Head of caudate nucleus (tissue), 42 donors: ENCODE results near the gene PDXP.

ENCODE experiments used
- DNase-seq, 42 donors: peaks; one replicate each; pipeline versions ENCODE4 v3.0.0 to v3.0.0-alpha.2; 2020 to 2021; ENCODE audit warnings: mixed read lengths in 7 of 42
- intact Hi-C: fragments of 100-400 bp; cut with DNase I; formaldehyde crosslinking; loops from one replicate; pipeline ENCODE4 v1.15.0; 2022

Gene PDXP

GRCh38 chr22:37664249-37665101, 6.0 kb downstream of the PDXP start:
- intact Hi-C loops = loop anchor here (10.0 kb wide), 1 partner anchor 140 kb away; the partner anchor contains the start of gene GCAT
- peak in 41 of 42 donors; percentile 50 to 92 (median 81) for DNase-seq

GRCh38 chr22:37665487-37665886, 7.0 kb downstream of the PDXP start:
- DNase-seq = no peak
- intact Hi-C loops = loop anchor here (10.0 kb wide), 1 partner anchor 139 kb away; the partner anchor contains the start of gene GCAT

GRCh38 chr22:37669586-37669985, 11.1 kb downstream of the PDXP start:
- intact Hi-C loops = loop anchor here (10.0 kb wide), 1 partner anchor 135 kb away; the partner anchor contains the start of gene GCAT

DNA sequence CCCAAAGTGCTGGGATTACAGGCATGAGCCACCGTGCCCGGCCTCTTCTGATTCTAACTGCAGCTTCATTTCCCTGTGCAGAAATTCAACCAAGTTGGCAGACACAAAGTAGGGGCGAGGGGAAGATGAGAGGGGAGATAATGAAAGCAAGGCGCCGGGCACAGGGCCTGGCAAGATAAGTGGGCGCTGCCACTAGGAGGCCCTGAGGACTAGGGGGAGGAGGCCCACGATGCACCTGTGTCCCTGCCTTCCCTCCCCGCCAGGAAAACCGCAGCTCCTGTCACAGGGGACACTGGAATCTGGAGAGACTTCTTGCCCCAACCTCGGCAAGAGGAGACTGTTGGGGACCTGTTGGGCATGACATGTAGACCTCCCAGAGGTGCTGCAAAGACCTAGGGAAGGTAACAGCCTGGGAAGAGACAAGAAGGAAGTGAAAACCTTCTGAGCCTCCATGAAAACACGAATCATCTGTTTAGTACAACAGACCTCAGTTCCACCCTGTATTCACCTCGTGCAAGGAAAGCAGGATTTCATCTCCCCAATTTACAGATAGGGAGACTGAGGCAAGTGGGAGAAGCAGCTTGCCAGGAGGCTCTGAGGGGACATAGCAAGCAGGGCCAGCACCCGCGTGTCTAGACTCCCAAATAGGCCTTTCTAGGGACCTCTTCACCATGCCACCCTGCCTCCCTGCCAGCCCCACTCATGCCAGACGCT, 13.8 kb downstream of the PDXP start:
- DNase-seq = no peak
- intact Hi-C loops = no loop called here

More at GRCh38 chr22:37669586-37669985, 11.1 kb downstream of the PDXP start:
- DNase-seq = peak in 2 of 42 donors; percentile 31 to 57

DNA sequence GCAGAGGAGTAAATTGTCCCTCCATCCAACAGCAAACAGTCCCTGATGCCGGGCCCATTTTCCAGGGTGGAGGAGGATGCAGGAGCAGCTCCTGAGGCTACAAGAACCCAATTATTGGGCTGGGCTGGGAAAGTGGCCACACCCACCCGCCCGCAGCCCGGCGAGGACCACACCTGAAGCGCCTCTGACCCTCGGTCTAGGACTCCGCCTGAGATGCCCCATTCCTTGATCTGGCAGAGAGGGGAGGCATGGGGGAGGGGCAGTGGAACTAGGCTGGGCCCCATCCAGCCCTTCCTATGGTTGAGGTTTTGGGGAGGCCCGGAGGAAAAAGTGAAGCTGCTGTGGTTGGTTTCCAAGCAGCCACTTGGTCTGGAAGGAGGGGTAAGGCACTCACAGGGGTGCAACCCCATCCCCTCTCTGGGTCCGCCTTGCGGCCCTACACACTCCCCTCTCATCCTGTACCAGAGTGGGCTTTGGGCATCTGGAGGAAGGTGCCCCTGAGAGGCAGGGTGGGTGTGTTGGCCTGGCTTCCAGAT, 14.5 kb downstream of the PDXP start:
- no peak for DNase-seq
- intact Hi-C loops = no loop called here

DNA sequence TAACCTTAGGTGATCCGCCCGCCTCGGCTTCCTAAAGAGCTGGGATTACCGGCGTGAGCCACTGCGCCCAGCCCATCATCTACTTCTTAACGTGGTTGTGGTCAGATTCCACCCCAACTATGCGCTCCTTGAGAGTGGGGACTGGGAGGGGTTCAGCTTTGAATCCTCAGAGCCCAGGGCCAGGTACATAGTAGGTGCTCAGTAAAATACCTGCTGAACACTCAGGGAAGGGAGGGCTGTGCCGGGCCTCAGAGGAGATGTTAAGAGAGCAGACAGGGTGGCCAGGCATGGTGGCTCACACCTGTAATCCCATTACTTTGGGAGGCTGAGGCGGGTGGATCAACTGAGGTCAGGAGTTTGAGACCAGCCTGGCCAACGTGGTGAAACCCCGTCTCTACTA, 15.7 kb downstream of the PDXP start:
- DNase-seq = no peak
- intact Hi-C loops = no loop called here

DNA sequence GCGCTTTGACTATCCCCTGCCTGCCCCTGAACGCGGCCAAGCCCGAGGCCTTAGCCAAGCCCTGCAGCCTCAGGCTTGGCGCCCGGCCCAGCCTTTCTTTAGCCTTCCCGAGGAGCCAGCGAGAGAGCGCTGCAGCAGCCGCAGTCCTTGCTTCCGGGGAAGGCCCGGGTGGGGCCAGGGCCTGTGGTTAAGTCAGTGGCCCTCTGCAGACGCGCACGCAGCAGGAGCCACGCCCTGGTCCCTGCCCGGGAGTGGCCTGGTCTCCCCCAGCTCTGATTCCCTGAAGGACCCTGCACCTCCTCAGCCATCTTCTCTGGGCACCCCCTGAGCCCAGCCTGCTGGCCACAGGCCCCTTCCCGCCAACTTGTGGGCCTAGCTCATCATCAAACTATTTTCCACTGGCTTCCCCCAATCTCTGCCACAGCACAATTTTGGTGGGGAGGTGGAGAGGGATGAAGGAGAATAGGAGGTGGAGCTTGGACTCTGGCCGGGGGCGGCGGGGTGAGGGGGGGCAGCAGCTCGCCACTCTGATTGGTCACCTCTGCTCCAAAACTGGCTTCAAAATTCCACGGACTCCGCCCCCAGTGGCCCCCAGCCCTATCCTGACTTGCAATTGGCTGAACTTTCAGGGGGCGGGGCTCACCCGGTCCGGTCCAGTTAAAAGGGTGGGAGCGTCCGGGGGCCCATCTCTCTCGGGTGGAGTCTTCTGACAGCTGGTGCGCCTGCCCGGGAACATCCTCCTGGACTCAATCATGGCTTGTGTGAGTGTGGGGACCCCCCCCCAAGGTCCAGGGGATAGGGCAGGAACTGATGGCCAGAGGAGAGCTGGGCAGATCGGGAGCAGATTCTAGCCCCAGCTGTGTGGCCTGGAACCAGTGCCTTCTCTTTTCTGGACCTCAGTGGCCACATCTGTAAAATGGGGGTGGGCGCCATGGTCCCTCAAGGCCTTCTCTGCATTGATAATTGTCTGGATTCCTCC, 16.7 kb downstream of the PDXP start, which contains the start of gene LGALS1:
LGALS1 (plus strand) TSS at position 686 of the 979 bp plus-strand sequence; CDS start at position 753, 67 bp downstream.
- intact Hi-C loops = no loop called here
- DNase-seq = peak; percentile 68 to 92 (median 82)

- DNase-seq = peak in 10 of 42 donors; percentile 16 to 66 (median 36)
Measured at GRCh38 chr22:37675930-37676735, 17.6 kb downstream of the PDXP start.

GRCh38 chr22:37676736-37677492, 18.4 kb downstream of the PDXP start:
- peak in 40 of 42 donors; percentile 39 to 86 (median 65) for DNase-seq
- intact Hi-C loops = no loop called here

More at GRCh38 chr22:37675930-37676735, 17.6 kb downstream of the PDXP start:
- intact Hi-C loops = no loop called here

DNA sequence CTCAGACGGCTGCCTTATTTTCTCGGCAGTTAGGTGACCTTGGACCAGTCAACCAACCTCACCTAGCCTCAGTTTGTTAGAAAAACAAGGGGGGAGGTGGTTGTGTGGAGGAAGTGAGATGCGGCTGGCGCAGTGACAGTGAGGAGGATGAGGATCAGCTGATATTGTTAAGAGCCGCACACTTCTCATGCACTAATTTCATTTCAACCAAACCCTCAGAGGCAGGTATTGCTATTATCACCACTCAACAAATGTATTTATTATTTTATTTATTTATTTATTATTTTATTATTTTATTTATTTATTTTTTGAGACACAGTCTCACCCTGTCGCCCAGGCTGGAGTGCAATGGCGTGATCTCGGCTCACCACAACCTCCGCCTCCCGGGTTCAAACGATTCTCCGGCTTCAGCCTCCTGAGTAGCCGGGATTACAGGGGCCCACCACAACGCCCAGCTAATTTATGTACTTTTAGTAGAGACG, 19.0 kb downstream of the PDXP start:
- peak in 2 of 42 donors; percentile 31 to 35 for DNase-seq
- intact Hi-C loops = no loop called here

- intact Hi-C loops = no loop called here
- no peak for DNase-seq
Measured at GRCh38 chr22:37678372-37678771, 19.8 kb downstream of the PDXP start.

GRCh38 chr22:37679670-37680069, 21.1 kb downstream of the PDXP start:
- intact Hi-C loops = loop anchor here (5.0 kb wide), 1 partner anchor 37 kb away; no protein-coding TSS in a partner anchor
- no peak for DNase-seq

GRCh38 chr22:37680191-37680851, 21.8 kb downstream of the PDXP start:
- intact Hi-C loops = loop anchor here (5.0 kb wide), 1 partner anchor 38 kb away; no protein-coding TSS in a partner anchor
- no peak for DNase-seq

DNA sequence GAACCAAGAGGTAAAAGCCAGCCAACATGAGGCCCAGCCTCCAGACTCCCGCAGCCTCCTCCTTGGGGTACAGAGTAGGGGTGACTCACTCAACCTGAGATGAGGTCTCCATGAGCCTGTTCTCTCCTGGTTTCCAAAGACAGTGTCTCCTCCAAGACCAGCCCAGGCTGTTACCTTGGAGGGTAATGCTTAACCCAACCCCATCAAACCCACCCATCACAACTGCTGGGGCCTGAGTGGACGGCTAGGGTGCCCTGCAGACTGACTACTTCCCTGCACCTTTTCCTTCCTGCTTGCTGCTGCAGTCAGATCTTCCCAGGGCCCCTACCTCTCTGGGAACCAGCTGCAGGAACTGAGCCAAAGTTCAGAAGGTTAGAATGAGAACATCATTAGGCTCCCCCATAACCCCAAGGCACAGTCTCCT, 22.5 kb downstream of the PDXP start:
- intact Hi-C loops = loop anchor here (5.0 kb wide), 1 partner anchor 39 kb away; no protein-coding TSS in a partner anchor

GRCh38 chr22:37681556-37682049, 23.1 kb downstream of the PDXP start:
- intact Hi-C loops = loop anchor here (5.0 kb wide), 1 partner anchor 39 kb away; no protein-coding TSS in a partner anchor
- DNase-seq = peak in 41 of 42 donors; percentile 52 to 87 (median 70)

More for the DNA sequence above, 22.5 kb downstream of the PDXP start:
- no peak for DNase-seq
